K562 (cell line): ENCODE measurements around the gene NEU1. TPM values are rescaled to one million over a fixed set of nuclear protein-coding genes. Genes with fewer than 3 reads are reported as not detected.
A peak's percentile ranks its signal among the peaks of the same experiment; 100 is the strongest.

Experiments
- CC2D1A ChIP-seq: fragments of 450-650 bp; IDR thresholded peaks from 2 replicates; pipeline ENCODE4 v1.6.1; 2017; ENCODE audit warnings: mild to moderate bottlenecking
- DIDO1 ChIP-seq: fragments of 450-650 bp; IDR thresholded peaks from 2 replicates; pipeline ENCODE4 v1.6.1; 2016; ENCODE audit warnings: low read depth, missing biosample characterization, missing genetic modification characterization
- EP300 ChIP-seq: IDR thresholded peaks from 2 replicates; pipeline ENCODE4 v1.6.1; 2012; ENCODE audit warnings: low read length, improper control_type of control experiment
- HCFC1 ChIP-seq: IDR thresholded peaks from 2 replicates; pipeline ENCODE4 v1.6.1; 2012; ENCODE audit warnings: low read depth, low read length, improper control_type of control experiment
- MEF2A ChIP-seq: IDR thresholded peaks from 2 replicates; pipeline ENCODE4 v1.6.1; 2011; ENCODE audit warnings: low read depth, mild to moderate bottlenecking, low read length, moderate library complexity; ENCODE audit not compliant: control insufficient read depth
- NFE2 ChIP-seq: IDR thresholded peaks from 2 replicates; pipeline ENCODE4 v1.6.1; 2014; ENCODE audit warnings: antibody characterized with exemption, low read depth
- NFRKB ChIP-seq: fragments of 450-650 bp; IDR thresholded peaks from 2 replicates; pipeline ENCODE4 v1.6.1; 2016; ENCODE audit warnings: low read depth
- POLR2G ChIP-seq: fragments of 200-400 bp; formaldehyde crosslinking; IDR thresholded peaks from 2 replicates; pipeline ENCODE4 v1.6.1; 2017; ENCODE audit warnings: low read depth, mild to moderate bottlenecking, antibody characterized with exemption, low read length, moderate library complexity
- RBM15 ChIP-seq: fragments of 200-400 bp; formaldehyde crosslinking; IDR thresholded peaks from 2 replicates; pipeline ENCODE4 v1.6.1; 2018; ENCODE audit warnings: mild to moderate bottlenecking, low read length, moderate library complexity; ENCODE audit not compliant: insufficient read depth
- RFX7 ChIP-seq: fragments of 250-450 bp; sonication (Bioruptor Pico); IDR thresholded peaks from 2 replicates; pipeline ENCODE4 v1.5.1; 2021; ENCODE audit warnings: mild to moderate bottlenecking
- SETDB1 ChIP-seq: IDR thresholded peaks from one replicate; pipeline ENCODE4 v1.6.1; 2012; ENCODE audit warnings: low read length, control low read depth, inconsistent platforms
- SPI1 ChIP-seq: IDR thresholded peaks from 2 replicates; pipeline ENCODE4 v1.6.1; 2011; ENCODE audit warnings: low read depth, low read length, control low read depth, borderline replicate concordance
- TAF7 ChIP-seq: fragments of 450-650 bp; IDR thresholded peaks from 2 replicates; pipeline ENCODE4 v1.6.1; 2016; ENCODE audit warnings: missing genetic modification characterization, missing compliant biosample characterization
- TCF3 ChIP-seq: sonication (generic); formaldehyde crosslinking; IDR thresholded peaks from 2 replicates; pipeline ENCODE4 v1.4.0; 2020; ENCODE audit warnings: mild to moderate bottlenecking, missing genetic modification reagents
- TCF7L2 ChIP-seq: fragments of 150-350 bp; IDR thresholded peaks from 2 replicates; pipeline ENCODE4 v1.6.1; 2016; ENCODE audit warnings: low read depth, mild to moderate bottlenecking, low read length, moderate library complexity
- TOE1 ChIP-seq, 2 experiments: fragments of 450-650 bp in 1 of 2; sonication (generic) in 1 of 2; formaldehyde crosslinking in 1 of 2; IDR thresholded peaks; 2 replicates each; pipeline versions ENCODE4 v1.7.1 to v1.8.0; 2016 to 2022; ENCODE audit warnings: borderline replicate concordance in 2 of 2, mild to moderate bottlenecking in 2 of 2, antibody characterized with exemption in 1 of 2, inconsistent platforms in 1 of 2, low read depth in 1 of 2, missing genetic modification reagents in 1 of 2, moderate library complexity in 1 of 2
- U2AF2 ChIP-seq: fragments of 200-400 bp; formaldehyde crosslinking; optimal IDR thresholded peaks from 2 replicates; pipeline ENCODE3; 2017; ENCODE audit warnings: low read depth, mild to moderate bottlenecking, low read length
- ZBTB2 ChIP-seq: fragments of 450-650 bp; IDR thresholded peaks from 2 replicates; pipeline ENCODE4 v1.6.1; 2016; ENCODE audit warnings: antibody characterized with exemption
- ZKSCAN1 ChIP-seq: fragments of 150-350 bp; IDR thresholded peaks from 2 replicates; pipeline ENCODE4 v1.6.1; 2016; ENCODE audit warnings: low read depth, low read length
- ZNF134 ChIP-seq: fragments of 250-450 bp; sonication (Bioruptor Pico); conservative IDR thresholded peaks from 2 replicates; pipeline ENCODE4 v1.4.0; 2020
- ZNF174 ChIP-seq: fragments of 250-450 bp; sonication (Bioruptor Pico); IDR thresholded peaks from 2 replicates; pipeline ENCODE4 v1.4.0; 2020; ENCODE audit warnings: mild to moderate bottlenecking
- ZNF184 ChIP-seq: sonication (generic); formaldehyde crosslinking; IDR thresholded peaks from 2 replicates; pipeline ENCODE4 v1.5.0; 2020; ENCODE audit warnings: missing genetic modification reagents
- ZNF280B ChIP-seq: fragments of 250-450 bp; sonication (Bioruptor Pico); IDR thresholded peaks from 2 replicates; pipeline ENCODE4 v1.5.1; 2021; ENCODE audit warnings: mild to moderate bottlenecking
- ZNF316 ChIP-seq: fragments of 450-650 bp; IDR thresholded peaks from 2 replicates; pipeline ENCODE4 v1.6.1; 2016
- ZNF354B ChIP-seq: fragments of 250-450 bp; sonication (Bioruptor Pico); IDR thresholded peaks from 2 replicates; pipeline ENCODE4 v1.4.0; 2020
- ZNF511 ChIP-seq: sonication (generic); formaldehyde crosslinking; IDR thresholded peaks from 2 replicates; pipeline ENCODE4 v1.8.0; 2022; ENCODE audit warnings: mild to moderate bottlenecking, missing genetic modification reagents
- ZNF583 ChIP-seq: fragments of 250-450 bp; sonication (Bioruptor Pico); IDR thresholded peaks from 2 replicates; pipeline ENCODE4 v1.4.0; 2020
- ZNF79 ChIP-seq: fragments of 250-450 bp; sonication (Bioruptor Pico); IDR thresholded peaks from 2 replicates; pipeline ENCODE4 v1.4.0; 2020; ENCODE audit warnings: low read depth, mild to moderate bottlenecking, moderate library complexity
- polyA plus RNA-seq, 8 experiments: library from polyadenylated mRNA; depleted of rRNA in 4 of 8; stranded (reverse) in 5 of 8; unstranded in 3 of 8; fragments of >200 nt; fragmentation: Nextera tagmentation in 2 of 8; fragmentation: Illumina TruSeq in 1 of 8; extraction: Ambion mirVana in 2 of 8; extraction: Trizol in 1 of 8; gene quantifications; 2 replicates each; pipeline versions ENCODE4 v1.2.1 to v1.2.3, GENCODE V29; 2011 to 2014; ENCODE audit warnings: inconsistent platforms in 1 of 8, missing spikeins in 1 of 8
- total RNA-seq, 7 experiments: library from RNA; depleted of rRNA in 6 of 7; stranded (reverse); fragments of >200 nt in 6 of 7; fragmentation: Illumina TruSeq in 2 of 7; extraction: Trizol in 2 of 7; gene quantifications; 2 replicates each; pipeline versions ENCODE4 v1.2.1 to v1.2.3, GENCODE V29; 2011 to 2021; ENCODE audit warnings: low replicate concordance in 1 of 7

The NEU1 gene
- total and polyA plus RNA-seq, 9 of the 15 experiments (the other 6 are each of a cell fraction or from before 2014, with no cell fraction given): 14.8 to 67.8 (median 51.0) TPM

GRCh38 chr6:31897612-31898382 is 35.2 kb upstream of the NEU1 start, which contains the start of gene EHMT2 (continued):
- TF ChIP-seq NFE2 (no peak), ZKSCAN1 (0 out of 2 replicates have a peak, but pooled peaks have one; percentile 20), ZNF79 (no peak), ZNF316 (no peak), EP300 (no peak), ZNF134 (no peak), ZNF184 (CRISPR knock-in tag) (no peak), HCFC1 (peak; percentile 60), TCF7L2 (no peak), U2AF2 (no peak), MEF2A (no peak), TCF3 (no peak), POLR2G (peak; percentile 82), ZNF280B (CRISPR knock-in tag) (no peak), TOE1 (IDR thresholded peaks at IDR 0.05; ENCODE audit: borderline replicate concordance) (peak; percentile 94), TOE1 (CRISPR knock-in tag; IDR thresholded peaks at IDR 0.05; ENCODE audit: borderline replicate concordance, low read depth) (no peak), SPI1 (no peak), ZNF511 (CRISPR knock-in tag) (peak; percentile 34; the same call in 1 of the 2 replicates), RFX7 (no peak), RBM15 (no peak), CC2D1A (0 out of 2 replicates have a peak, but pooled peaks have one; percentile 22), SETDB1 (no peak), NFRKB (no peak), ZNF354B (CRISPR knock-in tag) (no peak), DIDO1 (no peak), ZNF174 (no peak), TAF7 (peak; percentile 50; the same call in 1 of the 2 replicates), ZNF583 (no peak), ZBTB2 (no peak)
